Effector memory CD8-positive, alpha-beta T cell (primary cell): Measurements from ENCODE around the gene CDH13.

ENCODE experiments used
- ATAC-seq: fragments of 150-1000 bp; cut with Tn5 transposase; replicated peaks from 2 replicates; pipeline ENCODE4 v1.10.0; 2021; ENCODE audit warnings: mild to moderate bottlenecking, moderate library complexity
- DNase-seq, 3 experiments: peaks; one replicate each; pipeline ENCODE4 v3.0.0; 2021
- H3K27ac Mint-ChIP-seq, 2 donors: one replicate each; pipeline ENCODE4 v1.8.0; 2022; ENCODE audit warnings: mild to moderate bottlenecking in 2 of 2, mixed read lengths in 2 of 2, moderate library complexity in 2 of 2
- H3K27me3 Mint-ChIP-seq, 2 donors: one replicate each; pipeline ENCODE4 v1.8.0; 2022; ENCODE audit warnings: mixed read lengths in 2 of 2
- H3K36me3 Mint-ChIP-seq: one replicate; pipeline ENCODE4 v1.8.0; 2022; ENCODE audit warnings: mild to moderate bottlenecking, moderate library complexity, mixed read lengths; ENCODE audit not compliant: insufficient read depth
- H3K4me1 Mint-ChIP-seq, 2 donors: one replicate each; pipeline ENCODE4 v1.8.0; 2022; ENCODE audit warnings: low read depth in 2 of 2, mixed read lengths in 2 of 2
- H3K4me3 Mint-ChIP-seq, 2 donors: one replicate each; pipeline ENCODE4 v1.8.0; 2022; ENCODE audit warnings: mild to moderate bottlenecking in 2 of 2, mixed read lengths in 2 of 2, moderate library complexity in 2 of 2
- H3K9me3 Mint-ChIP-seq, 2 donors: one replicate each; pipeline ENCODE4 v1.8.0; 2022; ENCODE audit warnings: mixed read lengths in 2 of 2

CDH13 gene

GRCh38 chr16:82631701-82632685 lies 5.2 kb downstream of the CDH13 start:
- peaks cover 35 to 45% of the 10 kb centered on the region in 2 donors for H3K27me3 Mint-ChIP-seq
- no peak overlapping the region for H3K4me3 Mint-ChIP-seq
- peaks cover 0 to 6% of the 10 kb centered on the region in 2 donors for H3K4me1 Mint-ChIP-seq
- DNase-seq (no peak), ATAC-seq (no peak)
- H3K9me3 Mint-ChIP-seq, result no peaks in the 10 kb centered on the region
- no peak overlapping the region for H3K27ac Mint-ChIP-seq
- H3K36me3 Mint-ChIP-seq, result no peaks in the 10 kb centered on the region

GRCh38 chr16:82633964-82634600 lies 7.3 kb downstream of the CDH13 start:
- no peaks in the 10 kb centered on the region for H3K36me3 Mint-ChIP-seq
- no peak overlapping the region for H3K27ac Mint-ChIP-seq
- ATAC-seq (no peak), DNase-seq (no peak)
- no peak overlapping the region for H3K4me3 Mint-ChIP-seq
- H3K4me1 Mint-ChIP-seq, result no peaks in the 10 kb centered on the region
- no peaks in the 10 kb centered on the region for H3K9me3 Mint-ChIP-seq
- H3K27me3 Mint-ChIP-seq, result peaks cover 22 to 24% of the 10 kb centered on the region in 2 donors

- DNase-seq, result no peak
Observed at GRCh38 chr16:82634955-82635610, 8.3 kb downstream of the CDH13 start.

GRCh38 chr16:82636485-82636884 lies 9.7 kb downstream of the CDH13 start:
- H3K27ac Mint-ChIP-seq, result no peak overlapping the region
- peaks cover 2 to 15% of the 10 kb centered on the region in 2 donors for H3K27me3 Mint-ChIP-seq
- H3K4me3 Mint-ChIP-seq, result no peak overlapping the region
- H3K9me3 Mint-ChIP-seq, result no peaks in the 10 kb centered on the region
- H3K36me3 Mint-ChIP-seq, result no peaks in the 10 kb centered on the region
- H3K4me1 Mint-ChIP-seq, result peaks cover 3 to 5% of the 10 kb centered on the region in 2 donors
- ATAC-seq, result no peak
- no peak for DNase-seq

More at GRCh38 chr16:82634955-82635610, 8.3 kb downstream of the CDH13 start:
- Mint-ChIP-seq H3K4me3 (no peak overlapping the region), H3K27me3 (peaks cover 12 to 21% of the 10 kb centered on the region in 2 donors), H3K36me3 (no peaks in the 10 kb centered on the region), H3K9me3 (no peaks in the 10 kb centered on the region), H3K4me1 (peaks cover 0 to 4% of the 10 kb centered on the region in 2 donors), H3K27ac (peak overlapping the region in 1 of 2 donors; percentile 21)
- ATAC-seq, result no peak

- no peak for DNase-seq
- Mint-ChIP-seq H3K4me3 (no peak overlapping the region), H3K27me3 (peaks cover 4 to 14% of the 10 kb centered on the region in 2 donors), H3K9me3 (no peaks in the 10 kb centered on the region), H3K4me1 (peaks cover 7 to 8% of the 10 kb centered on the region in 2 donors), H3K27ac (no peak overlapping the region), H3K36me3 (no peaks in the 10 kb centered on the region)
- ATAC-seq, result no peak
Observed at GRCh38 chr16:82636958-82637357, 10.2 kb downstream of the CDH13 start.

GRCh38 chr16:82638095-82638798 lies 11.5 kb downstream of the CDH13 start:
- no peak overlapping the region for H3K27ac Mint-ChIP-seq
- H3K9me3 Mint-ChIP-seq, result no peaks in the 10 kb centered on the region
- no peak for DNase-seq
- no peak overlapping the region for H3K4me3 Mint-ChIP-seq
- no peaks in the 10 kb centered on the region for H3K36me3 Mint-ChIP-seq
- peaks cover 7 to 8% of the 10 kb centered on the region in 2 donors for H3K4me1 Mint-ChIP-seq
- ATAC-seq, result no peak
- peaks cover 4 to 8% of the 10 kb centered on the region in 2 donors for H3K27me3 Mint-ChIP-seq

GRCh38 chr16:82639263-82639662 lies 12.5 kb downstream of the CDH13 start:
- ATAC-seq, result no peak
- Mint-ChIP-seq H3K27me3 (peaks cover 4 to 8% of the 10 kb centered on the region in 2 donors), H3K36me3 (no peaks in the 10 kb centered on the region), H3K27ac (no peak overlapping the region), H3K4me1 (peaks cover 7 to 8% of the 10 kb centered on the region in 2 donors), H3K9me3 (no peaks in the 10 kb centered on the region), H3K4me3 (no peak overlapping the region)
- DNase-seq, result no peak

- peaks cover 4 to 8% of the 10 kb centered on the region in 2 donors for H3K27me3 Mint-ChIP-seq
- no peaks in the 10 kb centered on the region for H3K9me3 Mint-ChIP-seq
- no peak overlapping the region for H3K4me3 Mint-ChIP-seq
- H3K4me1 Mint-ChIP-seq, result peaks cover 7 to 8% of the 10 kb centered on the region in 2 donors
- DNase-seq (peak; percentile 39 to 50 (median 42)), ATAC-seq (peak; percentile 78)
- no peak overlapping the region for H3K27ac Mint-ChIP-seq
- H3K36me3 Mint-ChIP-seq, result no peaks in the 10 kb centered on the region
Observed at GRCh38 chr16:82639666-82640336, 13.0 kb downstream of the CDH13 start.

GRCh38 chr16:82641336-82641984 lies 14.7 kb downstream of the CDH13 start:
- DNase-seq, result peak in 1 of 3 experiments; percentile 10
- ATAC-seq, result peak; percentile 76
- Mint-ChIP-seq H3K4me1 (peaks cover 8 to 10% of the 10 kb centered on the region in 2 donors), H3K9me3 (no peaks in the 10 kb centered on the region), H3K4me3 (peak overlapping the region in 1 of 2 donors; percentile 35), H3K27ac (peak overlapping the region in 1 of 2 donors; percentile 53), H3K27me3 (peaks cover 4 to 8% of the 10 kb centered on the region in 2 donors), H3K36me3 (no peaks in the 10 kb centered on the region)

GRCh38 chr16:82643136-82643535 lies 16.4 kb downstream of the CDH13 start:
- Mint-ChIP-seq H3K9me3 (peaks cover 0 to 2% of the 10 kb centered on the region in 2 donors), H3K4me1 (peaks cover 11 to 12% of the 10 kb centered on the region in 2 donors), H3K4me3 (no peak overlapping the region), H3K36me3 (no peaks in the 10 kb centered on the region), H3K27ac (no peak overlapping the region), H3K27me3 (peaks cover 4 to 8% of the 10 kb centered on the region in 2 donors)
- DNase-seq (no peak), ATAC-seq (no peak)

- peaks cover 4 to 8% of the 10 kb centered on the region in 2 donors for H3K27me3 Mint-ChIP-seq
- H3K36me3 Mint-ChIP-seq, result no peaks in the 10 kb centered on the region
- H3K9me3 Mint-ChIP-seq, result peaks cover 0 to 2% of the 10 kb centered on the region in 2 donors
- peaks cover 11 to 18% of the 10 kb centered on the region in 2 donors for H3K4me1 Mint-ChIP-seq
- H3K27ac Mint-ChIP-seq, result no peak overlapping the region
- ATAC-seq, result no peak
- DNase-seq, result no peak
- no peak overlapping the region for H3K4me3 Mint-ChIP-seq
Observed at GRCh38 chr16:82643936-82644630, 17.3 kb downstream of the CDH13 start.
